NCI-H2196 treated with DMSO at 0.1 percent for 48 hours (cell line): ENCODE results near the gene RNF17.
"Not testable (repeated sequence)": the region's sequence is repeated elsewhere in the genome, so short reads cannot be mapped to it uniquely, and the experiment has no call there.

ENCODE experiments used
- DNase-seq: peaks from one replicate; lab custom pipeline; 2025; ENCODE audit not compliant: unreplicated experiment; lab: John Stamatoyannopoulos, UW

Gene RNF17, protein sequence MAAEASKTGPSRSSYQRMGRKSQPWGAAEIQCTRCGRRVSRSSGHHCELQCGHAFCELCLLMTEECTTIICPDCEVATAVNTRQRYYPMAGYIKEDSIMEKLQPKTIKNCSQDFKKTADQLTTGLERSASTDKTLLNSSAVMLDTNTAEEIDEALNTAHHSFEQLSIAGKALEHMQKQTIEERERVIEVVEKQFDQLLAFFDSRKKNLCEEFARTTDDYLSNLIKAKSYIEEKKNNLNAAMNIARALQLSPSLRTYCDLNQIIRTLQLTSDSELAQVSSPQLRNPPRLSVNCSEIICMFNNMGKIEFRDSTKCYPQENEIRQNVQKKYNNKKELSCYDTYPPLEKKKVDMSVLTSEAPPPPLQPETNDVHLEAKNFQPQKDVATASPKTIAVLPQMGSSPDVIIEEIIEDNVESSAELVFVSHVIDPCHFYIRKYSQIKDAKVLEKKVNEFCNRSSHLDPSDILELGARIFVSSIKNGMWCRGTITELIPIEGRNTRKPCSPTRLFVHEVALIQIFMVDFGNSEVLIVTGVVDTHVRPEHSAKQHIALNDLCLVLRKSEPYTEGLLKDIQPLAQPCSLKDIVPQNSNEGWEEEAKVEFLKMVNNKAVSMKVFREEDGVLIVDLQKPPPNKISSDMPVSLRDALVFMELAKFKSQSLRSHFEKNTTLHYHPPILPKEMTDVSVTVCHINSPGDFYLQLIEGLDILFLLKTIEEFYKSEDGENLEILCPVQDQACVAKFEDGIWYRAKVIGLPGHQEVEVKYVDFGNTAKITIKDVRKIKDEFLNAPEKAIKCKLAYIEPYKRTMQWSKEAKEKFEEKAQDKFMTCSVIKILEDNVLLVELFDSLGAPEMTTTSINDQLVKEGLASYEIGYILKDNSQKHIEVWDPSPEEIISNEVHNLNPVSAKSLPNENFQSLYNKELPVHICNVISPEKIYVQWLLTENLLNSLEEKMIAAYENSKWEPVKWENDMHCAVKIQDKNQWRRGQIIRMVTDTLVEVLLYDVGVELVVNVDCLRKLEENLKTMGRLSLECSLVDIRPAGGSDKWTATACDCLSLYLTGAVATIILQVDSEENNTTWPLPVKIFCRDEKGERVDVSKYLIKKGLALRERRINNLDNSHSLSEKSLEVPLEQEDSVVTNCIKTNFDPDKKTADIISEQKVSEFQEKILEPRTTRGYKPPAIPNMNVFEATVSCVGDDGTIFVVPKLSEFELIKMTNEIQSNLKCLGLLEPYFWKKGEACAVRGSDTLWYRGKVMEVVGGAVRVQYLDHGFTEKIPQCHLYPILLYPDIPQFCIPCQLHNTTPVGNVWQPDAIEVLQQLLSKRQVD (N-terminal part only)

DNA sequence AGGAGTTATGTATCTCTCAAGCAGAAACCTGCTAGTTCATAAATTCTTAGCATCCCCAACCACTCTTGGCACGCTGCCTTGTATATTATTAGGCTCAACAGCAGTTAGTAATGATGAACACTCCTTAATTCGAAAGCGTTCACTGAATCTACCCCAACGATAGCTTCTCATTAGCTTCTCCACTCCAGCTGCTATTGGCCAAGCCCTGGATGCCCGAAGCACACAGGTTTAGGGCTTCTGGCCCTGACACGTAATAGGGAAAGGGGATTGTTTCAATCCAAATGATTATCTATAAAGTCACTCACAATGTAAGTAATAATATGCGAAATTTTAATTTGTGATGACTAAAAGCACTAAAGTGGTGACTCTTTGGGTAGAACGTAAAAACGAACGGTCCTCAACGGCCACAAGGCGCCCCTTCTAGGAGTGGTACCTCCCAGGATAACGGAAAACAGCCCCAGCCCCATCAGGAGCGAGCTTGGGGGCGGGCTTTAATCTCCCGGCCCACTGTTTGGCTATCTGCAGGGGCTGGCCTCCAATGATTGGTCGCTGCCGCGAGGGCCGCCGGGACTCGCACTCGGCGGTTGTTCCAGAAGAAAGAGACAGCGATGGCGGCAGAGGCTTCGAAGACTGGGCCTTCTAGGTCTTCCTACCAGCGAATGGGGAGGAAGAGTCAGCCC lies at the start of gene RNF17:
Gene RNF17 (plus strand): TSS at position 574 of the 680 bp plus-strand sequence. CDS start 35 bp downstream, at position 609.
- DNase-seq, result no peak

DNA sequence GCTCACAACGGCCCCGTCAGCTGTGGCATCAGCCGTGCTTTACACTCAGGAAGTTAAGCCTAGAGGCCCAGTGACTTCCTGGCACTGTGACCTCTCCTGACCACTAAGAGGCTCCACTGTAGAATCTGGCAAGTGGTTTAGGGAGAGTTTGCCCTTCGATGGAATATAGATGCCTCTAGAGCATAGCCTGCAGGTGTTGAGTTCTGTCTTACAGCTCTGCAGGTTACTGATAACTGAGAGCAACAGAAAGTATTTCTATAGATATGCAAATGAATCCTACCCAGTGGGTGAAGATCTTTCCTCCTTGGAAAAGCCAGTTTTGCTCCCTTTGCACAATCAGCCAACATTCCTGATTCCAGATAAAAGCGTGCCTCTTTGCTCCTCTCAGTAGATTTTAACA lies 48.0 kb upstream of the RNF17 start:
- DNase-seq, result no peak

DNA sequence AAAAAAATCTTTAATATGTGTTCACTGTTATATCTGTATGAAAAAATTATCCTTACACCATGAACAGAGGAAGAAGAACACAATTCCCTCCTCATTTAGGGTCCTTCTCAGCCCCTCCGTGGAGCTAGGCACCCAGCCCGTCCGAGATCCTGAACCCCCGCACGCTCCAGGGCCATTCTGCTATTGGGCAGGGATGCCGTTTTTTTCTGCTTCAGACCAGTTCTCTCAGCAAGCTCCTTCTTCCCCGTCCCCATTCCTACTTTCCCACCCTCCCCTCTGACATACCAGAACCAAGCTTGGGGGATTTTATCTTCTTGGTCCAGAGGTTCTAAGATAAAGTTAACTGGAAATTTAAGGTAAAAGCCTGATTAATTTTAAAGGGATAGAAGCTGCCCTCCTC lies 47.5 kb upstream of the RNF17 start:
- no peak for DNase-seq

DNA sequence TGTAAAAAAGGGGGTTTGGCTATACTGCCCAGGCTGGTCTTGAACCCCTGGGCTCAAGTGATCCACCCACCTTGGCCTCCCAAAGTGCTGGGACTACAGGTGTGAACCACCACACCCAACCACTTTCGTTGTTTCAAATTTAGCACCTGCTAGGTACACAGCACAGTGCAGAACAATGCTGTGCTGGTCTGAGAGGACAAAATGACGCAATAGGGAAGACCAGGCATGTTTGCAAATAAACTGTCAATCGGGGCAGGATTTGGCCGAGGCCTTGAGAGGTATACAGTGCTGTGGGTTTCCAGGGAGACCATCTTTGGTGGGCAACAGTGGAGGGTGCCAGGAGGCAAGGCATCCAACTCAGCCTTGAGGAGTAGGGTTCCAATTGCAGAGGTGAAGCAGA lies 46.8 kb upstream of the RNF17 start:
- no peak for DNase-seq

DNA sequence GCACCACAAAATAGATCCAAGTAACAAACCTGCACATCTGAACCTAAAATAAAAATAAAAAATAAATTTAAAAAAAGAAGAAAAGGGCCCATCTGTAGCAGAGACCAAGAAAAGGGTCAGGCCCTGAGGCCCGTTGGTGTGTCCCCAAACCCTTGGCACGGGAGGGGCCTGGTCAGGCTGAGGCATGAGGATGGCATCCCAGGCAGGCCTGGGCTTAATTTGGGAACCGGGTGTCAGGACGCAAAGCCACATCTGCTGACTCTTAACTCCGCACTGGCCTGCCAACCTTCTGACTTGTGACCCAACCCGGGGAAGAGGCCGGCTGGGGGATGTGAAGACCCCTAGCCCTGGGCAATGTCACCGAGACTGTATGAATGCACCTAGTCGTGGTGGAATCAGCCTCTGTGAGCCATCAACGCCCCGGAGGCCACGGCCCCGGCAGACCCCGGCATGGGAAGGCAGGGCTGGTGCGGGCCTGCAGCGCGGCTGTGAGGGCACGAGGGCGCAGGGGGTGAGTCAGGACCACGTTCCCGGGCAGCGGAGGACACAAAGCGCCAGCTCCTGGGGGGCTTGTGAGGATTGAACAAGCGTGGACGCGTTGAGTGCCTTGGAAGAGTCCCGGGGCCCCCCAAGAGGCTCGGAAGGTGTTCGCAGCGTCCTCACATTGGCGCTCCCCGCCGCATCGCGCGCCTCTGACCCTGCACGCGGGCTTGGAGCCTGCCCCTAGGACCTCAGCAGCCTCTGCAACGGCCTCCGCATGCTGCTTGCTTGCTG lies 45.6 kb upstream of the RNF17 start:
- DNase-seq, result no peak

DNA sequence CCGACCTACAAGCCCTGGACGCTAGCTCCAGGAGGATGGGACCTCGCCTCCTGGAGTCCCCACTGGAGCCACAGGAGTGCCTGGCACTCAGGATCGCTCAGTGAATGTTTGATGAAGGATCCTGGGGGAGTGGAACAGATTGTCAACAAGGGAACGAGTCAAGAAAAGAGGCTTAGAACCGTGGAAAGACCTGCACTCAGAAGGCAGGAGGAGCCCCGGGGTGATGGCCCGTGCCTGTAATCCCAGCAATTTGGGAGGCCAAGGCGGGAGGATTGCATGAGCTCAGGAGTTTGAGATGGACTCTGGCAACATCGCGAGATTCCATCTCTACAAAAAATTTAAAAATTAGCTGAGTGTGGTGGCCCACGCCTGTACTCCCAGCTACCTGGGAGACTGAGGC lies 44.8 kb upstream of the RNF17 start:
- DNase-seq, result no peak

DNA sequence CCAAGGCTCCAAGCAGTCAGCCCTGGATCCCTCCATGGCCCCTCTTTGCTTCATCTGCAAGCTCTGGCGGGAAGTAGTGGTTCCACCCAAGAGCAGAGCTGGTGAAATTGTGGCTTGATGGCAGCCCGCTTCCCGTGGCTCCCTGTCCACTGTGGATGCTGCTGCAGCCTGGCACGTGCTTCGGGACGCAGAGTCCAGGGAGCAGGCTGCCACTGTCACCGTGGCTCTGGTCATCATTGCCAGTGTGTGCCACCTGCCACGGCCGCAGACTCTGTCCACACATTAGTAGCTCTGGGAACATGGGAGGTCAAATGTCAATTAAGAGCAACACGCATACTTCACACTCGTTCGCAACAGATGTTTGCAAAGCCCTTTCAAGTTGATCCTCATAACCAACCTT lies 40.8 kb upstream of the RNF17 start:
- DNase-seq, result no peak

DNA sequence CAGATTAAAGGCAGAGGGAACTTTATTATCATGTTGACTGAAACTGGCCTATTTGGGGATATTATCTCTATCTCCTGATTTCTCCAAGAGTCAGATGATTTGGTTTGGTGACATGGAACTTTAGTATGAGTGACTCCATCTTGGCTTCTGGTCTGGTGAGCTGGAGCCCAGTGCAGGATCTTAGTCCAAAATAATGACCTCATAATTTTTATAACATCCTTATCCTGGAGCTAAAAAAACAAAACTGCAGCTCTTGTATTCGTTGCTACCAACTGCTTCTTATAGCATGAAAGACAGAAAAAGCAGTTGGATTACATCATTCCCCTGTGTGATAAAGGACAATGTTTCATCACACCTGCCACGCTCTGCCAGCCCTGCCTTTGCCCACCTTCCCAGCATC lies 39.3 kb upstream of the RNF17 start:
- no peak for DNase-seq

DNA sequence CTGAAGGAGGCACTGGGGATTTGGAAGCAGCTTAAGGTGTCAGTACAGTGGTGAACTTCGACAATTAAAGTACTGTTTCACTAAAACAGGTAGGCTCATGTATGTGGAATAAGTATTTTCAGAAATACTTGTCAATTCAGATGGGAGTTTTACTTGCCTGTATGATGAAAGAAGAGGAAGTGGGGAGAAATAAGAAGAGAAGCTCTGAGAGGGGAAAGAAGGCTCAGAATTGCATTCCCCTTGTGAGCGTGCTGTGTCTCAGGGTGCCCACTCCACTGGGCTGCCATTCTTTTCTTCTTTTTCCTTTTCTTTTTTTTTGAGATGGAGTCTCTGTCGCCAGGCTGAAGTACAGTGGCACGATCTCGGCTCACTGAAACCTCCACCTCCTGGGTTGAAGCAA lies 38.6 kb upstream of the RNF17 start:
- no peak for DNase-seq

DNA sequence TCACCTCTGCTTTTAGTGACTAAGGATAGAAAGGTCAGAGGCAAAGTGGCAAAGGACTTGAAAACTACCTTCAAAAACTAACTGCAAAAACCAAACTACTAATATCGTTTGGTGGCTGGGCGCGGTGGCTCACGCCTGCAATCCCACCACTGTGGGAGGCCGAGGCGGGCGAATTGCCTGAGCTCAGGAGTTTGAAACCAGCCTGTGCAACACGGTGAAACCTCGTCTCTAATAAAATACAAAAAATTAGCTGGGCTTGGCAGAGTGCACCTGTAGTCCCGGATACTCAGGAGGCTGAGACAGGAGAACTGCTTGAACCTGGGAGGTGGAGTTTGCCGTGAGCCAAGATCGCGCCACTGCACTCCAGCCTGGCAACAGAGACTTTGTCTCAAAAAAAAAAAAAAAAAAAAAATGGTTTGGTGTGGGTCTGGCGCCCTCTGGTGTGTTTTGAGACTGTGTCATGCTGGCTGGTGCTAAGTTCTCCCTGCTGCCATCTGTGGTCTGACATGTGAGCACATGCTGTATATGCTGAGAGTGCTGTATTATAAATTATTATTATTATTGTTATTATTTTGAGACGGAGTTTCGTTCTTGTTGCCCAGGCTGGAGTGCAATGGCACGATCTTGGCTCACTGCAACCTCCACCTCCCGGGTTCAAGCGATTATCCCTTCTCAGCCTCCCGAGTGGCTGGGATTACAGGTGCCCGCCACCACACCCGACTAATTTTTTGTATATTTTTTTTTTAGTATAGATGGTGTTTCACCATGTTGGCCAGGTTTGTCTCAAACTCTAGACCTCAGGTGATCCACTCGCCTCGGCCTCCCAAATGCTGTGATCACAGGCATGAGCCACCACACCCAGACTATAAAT lies 36.0 kb upstream of the RNF17 start:
- no peak for DNase-seq

DNA sequence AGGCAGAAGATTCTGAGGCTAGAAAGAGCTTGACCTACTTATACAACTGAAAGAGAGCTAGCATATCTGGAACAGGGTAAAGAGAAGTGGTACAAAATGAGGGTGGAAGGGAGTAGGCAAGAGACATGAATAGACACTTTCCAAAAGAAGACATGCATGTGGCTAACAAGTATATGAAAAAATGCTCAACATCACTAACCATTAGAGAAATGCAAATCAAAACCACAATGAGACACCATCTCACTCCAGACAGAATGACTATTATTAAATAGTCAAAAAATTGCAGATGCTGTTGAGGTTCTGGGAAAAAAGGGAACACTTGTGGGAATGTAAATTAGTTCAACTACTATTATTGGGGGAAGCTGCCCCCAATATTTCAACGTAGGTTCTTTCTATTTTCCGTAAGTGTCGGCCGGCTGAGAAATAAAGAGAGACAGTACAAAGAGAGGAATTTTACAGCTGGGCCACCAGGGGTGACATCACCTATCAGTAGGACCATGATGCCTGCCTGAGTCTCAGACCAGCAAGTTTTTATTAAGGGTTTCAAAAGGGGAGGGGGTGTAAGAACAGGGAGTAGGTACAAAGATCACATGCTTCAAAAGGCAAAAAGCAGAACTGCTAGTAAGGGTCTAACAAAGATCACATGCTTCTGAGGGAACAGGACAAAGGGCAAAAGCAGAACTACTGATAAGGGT lies 32.9 kb upstream of the RNF17 start:
- not testable (repeated sequence) for DNase-seq

DNA sequence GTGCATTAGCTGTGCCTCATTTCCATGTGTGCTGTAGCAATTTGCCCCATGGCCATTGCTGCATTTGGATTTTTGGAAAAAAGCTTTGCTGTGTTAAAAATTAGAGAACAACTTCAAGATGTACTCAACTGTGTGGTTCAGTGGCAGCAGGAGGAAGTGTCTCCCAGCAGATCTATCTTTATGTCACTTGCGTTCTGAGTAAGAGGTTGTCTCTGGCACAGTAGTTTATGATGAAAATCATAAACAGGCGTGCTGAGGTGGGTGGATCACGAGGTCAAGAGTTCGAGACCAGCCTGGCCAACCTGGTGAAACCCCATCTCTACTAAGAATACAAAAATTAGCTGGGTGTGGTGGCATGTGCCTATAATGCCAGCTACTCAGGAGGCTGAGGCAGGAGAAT lies 29.0 kb upstream of the RNF17 start:
- no peak for DNase-seq

DNA sequence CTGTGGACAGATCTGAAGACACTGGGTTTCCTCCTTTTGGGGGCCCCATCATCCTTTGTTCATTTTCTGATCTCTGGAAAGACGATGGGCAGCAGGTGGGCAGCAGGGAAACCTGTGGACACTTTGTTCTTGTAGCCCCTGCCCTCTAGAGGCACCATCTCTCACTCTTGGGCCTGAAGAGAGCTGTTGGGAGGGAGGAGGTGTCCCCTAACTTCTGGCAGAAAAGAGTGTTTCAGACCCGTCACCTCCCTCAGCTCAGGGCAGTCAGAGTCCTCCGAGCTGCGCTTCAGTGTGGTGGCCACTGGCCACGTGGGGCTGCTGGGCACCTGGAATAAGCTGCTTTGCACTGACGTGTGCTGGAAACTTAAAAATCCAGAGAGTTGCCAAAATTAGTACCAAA lies 26.9 kb upstream of the RNF17 start:
- no peak for DNase-seq

DNA sequence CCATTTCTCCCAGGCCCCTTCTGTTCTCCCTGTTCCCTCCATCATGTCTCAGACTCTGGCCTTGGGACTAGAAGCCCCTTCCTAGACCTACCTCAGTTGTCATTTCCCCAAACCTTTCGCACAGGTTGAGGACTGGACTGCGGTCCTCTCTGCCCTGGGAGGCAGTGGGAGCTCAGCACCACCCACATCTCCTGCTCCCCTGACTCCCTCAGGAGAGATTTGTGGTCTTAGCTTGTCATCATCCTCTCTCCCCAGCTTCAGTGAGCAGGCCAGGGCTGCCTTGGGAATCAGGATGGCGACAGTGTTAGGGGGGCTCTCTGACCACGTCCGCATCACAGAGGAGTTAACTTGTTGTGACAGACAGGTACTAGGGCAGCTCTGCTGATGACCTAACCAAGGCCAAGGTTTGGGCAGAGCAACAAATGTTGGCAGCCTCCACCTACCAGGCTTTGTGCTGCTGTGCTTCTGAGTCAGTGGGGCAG lies 25.6 kb upstream of the RNF17 start:
- DNase-seq, result no peak

DNA sequence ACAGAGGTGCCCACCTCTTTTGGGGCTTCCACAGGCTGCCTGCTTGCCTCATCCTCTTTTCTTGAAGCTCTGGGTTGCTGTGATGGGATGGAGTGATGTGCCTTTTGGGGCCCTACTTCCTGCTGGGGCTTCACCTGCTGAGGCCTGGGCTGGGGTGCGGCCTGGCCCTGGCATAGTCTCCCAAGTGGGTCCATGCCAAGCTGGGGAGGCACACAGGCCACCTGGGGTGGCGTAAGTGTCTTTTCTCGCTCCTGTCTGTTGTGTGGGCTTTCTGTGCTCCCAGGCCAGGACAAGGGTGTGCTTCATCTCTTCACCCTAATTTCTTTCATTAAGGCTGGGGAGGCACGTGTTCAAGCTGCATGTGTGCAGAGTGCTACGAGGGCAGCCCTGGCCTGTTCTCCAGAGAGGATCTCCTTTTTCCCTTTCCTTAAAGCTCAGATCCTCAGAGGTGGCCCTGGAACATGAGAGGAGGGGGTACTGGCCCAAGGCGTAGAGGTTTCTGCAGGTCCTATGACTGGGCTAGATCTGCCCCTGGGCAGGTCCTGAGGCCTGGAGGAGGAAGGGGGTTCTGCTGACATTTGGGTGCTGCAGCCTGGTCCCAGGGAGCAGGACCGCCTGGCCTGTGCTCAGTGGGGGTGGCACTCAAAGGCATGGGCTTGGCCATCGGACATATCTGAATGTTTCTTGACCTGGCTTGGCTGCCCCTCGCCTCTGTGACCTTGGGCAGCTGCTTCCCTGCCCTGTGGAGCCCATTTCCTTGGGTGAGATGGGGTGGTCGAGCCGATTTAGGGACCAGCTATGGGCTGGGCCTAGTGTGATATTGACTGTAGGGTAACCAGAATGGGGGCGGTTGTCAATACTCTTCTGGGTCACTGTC lies 23.7 kb upstream of the RNF17 start:
- no peak for DNase-seq

DNA sequence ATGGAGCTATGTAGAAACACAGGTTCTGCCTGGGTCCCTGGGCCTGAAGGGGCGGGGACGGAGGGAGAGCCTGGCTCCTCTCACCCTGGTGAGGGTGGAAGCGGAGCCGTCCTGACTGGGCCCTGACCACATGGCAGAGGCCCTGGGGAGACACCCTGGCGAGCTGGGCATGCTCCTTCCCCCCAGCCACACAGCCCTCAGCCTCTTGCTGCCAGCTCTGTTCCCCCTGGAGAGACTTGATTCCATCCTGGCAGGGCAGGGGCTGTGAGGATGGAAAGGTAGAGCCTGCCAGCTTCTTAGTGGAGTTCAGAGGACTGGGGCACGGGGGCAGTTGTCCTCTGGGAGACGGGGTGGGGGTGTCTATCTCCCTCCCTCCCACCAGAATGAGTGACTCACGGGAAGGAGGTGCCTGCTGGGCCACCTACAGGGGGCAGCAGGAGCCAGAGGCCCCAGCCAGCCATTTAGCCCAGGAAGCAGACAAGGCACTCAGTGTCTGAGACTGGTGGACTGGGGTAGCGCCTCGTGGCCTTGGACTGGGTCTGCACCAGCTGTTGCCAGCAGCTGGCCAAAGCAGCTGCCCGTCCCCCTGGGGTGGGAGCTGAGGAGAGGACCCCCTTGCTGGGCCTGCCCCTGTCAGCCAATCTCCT lies 22.8 kb upstream of the RNF17 start:
- no peak for DNase-seq

DNA sequence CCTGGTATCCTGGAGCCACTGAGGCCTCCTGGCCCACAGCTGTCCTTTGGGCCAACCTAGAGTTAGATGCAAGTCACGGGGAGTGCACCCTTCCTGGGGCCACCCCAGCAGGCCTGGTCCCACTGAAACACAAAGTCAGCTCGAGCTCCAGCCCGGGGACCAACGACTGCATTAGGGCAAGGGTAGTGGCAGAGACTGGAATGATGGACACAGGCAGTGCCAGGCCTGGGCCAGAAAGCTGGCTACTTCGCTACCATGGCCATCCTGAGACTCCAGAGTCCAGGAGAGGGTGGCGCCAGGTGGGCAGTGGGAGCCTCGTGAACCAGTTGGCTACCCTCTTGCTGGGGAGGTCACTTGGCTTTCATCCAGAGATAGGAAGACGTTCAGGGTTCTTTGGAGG lies 22.2 kb upstream of the RNF17 start:
- no peak for DNase-seq
